OCI-LY7 (cell line): ENCODE measurements around the gene OFD1.

ENCODE experiments used
- CTCF ChIP-seq: fragments of 200-600 bp; sonication (generic); conservative IDR thresholded peaks from 2 replicates; pipeline ENCODE4 v1.5.1; 2014; ENCODE audit warnings: mild to moderate bottlenecking, antibody characterized with exemption, low read length, moderate library complexity, mixed read lengths
- EZH2phosphoT487 ChIP-seq: fragments of 200-600 bp; sonication (generic); IDR thresholded peaks from 2 replicates; pipeline ENCODE4 v1.6.1; 2018; ENCODE audit warnings: low read depth, borderline replicate concordance, mild to moderate bottlenecking, mixed run types, antibody characterized with exemption, low read length, moderate library complexity, mixed read lengths

DNA sequence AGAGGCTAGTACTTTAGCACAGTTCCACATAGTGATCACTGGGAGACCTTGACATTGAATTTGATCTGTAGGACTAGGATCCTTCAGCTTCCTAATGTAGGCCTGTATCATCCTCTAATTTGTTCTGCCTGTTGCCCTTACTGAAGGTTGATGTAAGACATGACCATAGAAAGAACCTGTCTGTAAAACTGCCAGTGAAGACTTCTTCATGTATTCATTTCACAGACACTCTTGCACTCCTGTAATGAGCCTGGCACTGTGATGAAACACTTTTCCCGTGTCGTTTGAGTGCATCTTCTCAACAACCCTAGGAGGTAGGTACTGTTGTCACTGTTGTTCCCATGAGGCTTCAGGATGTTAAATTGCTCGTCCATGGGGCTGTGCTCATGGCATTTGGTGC lies 31.0 kb upstream of the OFD1 start:
- no peak for TF ChIP-seq EZH2phosphoT487
- no peak for TF ChIP-seq CTCF
